ENCODE data around the gene UBE2L3.
"Not testable (repeated sequence)": the region's sequence is repeated elsewhere in the genome, so short reads cannot be mapped to it uniquely, and the experiment has no call there.

UBE2L3 gene

GRCh38 chr22:21571679-21572078 is 4.2 kb downstream of the UBE2L3 start:
- DNase-seq (ENCODE audit: low read depth in 2 of 3, low spot score in 2 of 3) = no peak

GRCh38 chr22:21573293-21573734 is 5.8 kb downstream of the UBE2L3 start:
- no peak for DNase-seq (ENCODE audit: low read depth in 2 of 3, low spot score in 2 of 3)

GRCh38 chr22:21573750-21574494 is 6.4 kb downstream of the UBE2L3 start:
- no peak for DNase-seq (ENCODE audit: low read depth in 2 of 3, low spot score in 2 of 3)

- DNase-seq (ENCODE audit: low read depth in 2 of 3, low spot score in 2 of 3) = no peak
Measured at GRCh38 chr22:21579474-21579851, 11.9 kb downstream of the UBE2L3 start.

- not testable (repeated sequence) for DNase-seq (ENCODE audit: low read depth in 2 of 3, low spot score in 2 of 3)
Measured at GRCh38 chr22:21580623-21581007, 13.1 kb downstream of the UBE2L3 start.

GRCh38 chr22:21581009-21581713 is 13.6 kb downstream of the UBE2L3 start:
- DNase-seq (ENCODE audit: low read depth in 2 of 3, low spot score in 2 of 3) = not testable (repeated sequence)

GRCh38 chr22:21582801-21583740 is 15.6 kb downstream of the UBE2L3 start:
- DNase-seq (ENCODE audit: low read depth in 2 of 3, low spot score in 2 of 3) = no peak

GRCh38 chr22:21585389-21585788 is 17.9 kb downstream of the UBE2L3 start:
- DNase-seq (ENCODE audit: low read depth in 2 of 3, low spot score in 2 of 3) = no peak

- peak in 2 of 3 experiments; percentile 15 for DNase-seq (ENCODE audit: low read depth in 2 of 3, low spot score in 2 of 3)
Measured at GRCh38 chr22:21587803-21588611, 20.5 kb downstream of the UBE2L3 start.

GRCh38 chr22:21589396-21589795 is 21.9 kb downstream of the UBE2L3 start:
- no peak for DNase-seq (ENCODE audit: low read depth in 2 of 3, low spot score in 2 of 3)

GRCh38 chr22:21590809-21591641 is 23.5 kb downstream of the UBE2L3 start:
- no peak for DNase-seq (ENCODE audit: low read depth in 2 of 3, low spot score in 2 of 3)

GRCh38 chr22:21591695-21592094 is 24.2 kb downstream of the UBE2L3 start:
- no peak for DNase-seq (ENCODE audit: low read depth in 2 of 3, low spot score in 2 of 3)

GRCh38 chr22:21592422-21592821 is 24.9 kb downstream of the UBE2L3 start:
- no peak for DNase-seq (ENCODE audit: low read depth in 2 of 3, low spot score in 2 of 3)

GRCh38 chr22:21593406-21594232 is 26.1 kb downstream of the UBE2L3 start:
- no peak for DNase-seq (ENCODE audit: low read depth in 2 of 3, low spot score in 2 of 3)

- no peak for DNase-seq (ENCODE audit: low read depth in 2 of 3, low spot score in 2 of 3)
Measured at GRCh38 chr22:21594865-21595452, 27.4 kb downstream of the UBE2L3 start.

GRCh38 chr22:21596356-21597135 is 29.0 kb downstream of the UBE2L3 start:
- not testable (repeated sequence) for DNase-seq (ENCODE audit: low read depth in 2 of 3, low spot score in 2 of 3)

GRCh38 chr22:21598302-21598701 is 30.8 kb downstream of the UBE2L3 start:
- DNase-seq (ENCODE audit: low read depth in 2 of 3, low spot score in 2 of 3) = no peak
